A673 (cell line): Measurements from ENCODE around the gene VANGL1. TPM values are rescaled to one million over a fixed set of nuclear protein-coding genes. Genes with fewer than 3 reads are reported as not detected.

Source experiments
- Bru-seq: library from RNA; stranded (reverse); fragments of 400-500 nt; gene quantifications from one replicate; lab custom pipeline; 2021; lab: Mats Ljungman, UMichigan
- BruChase-seq, 2 experiments: library from RNA; stranded (reverse); fragments of 400-500 nt; gene quantifications; one replicate each; lab custom pipeline; 2021; lab: Mats Ljungman, UMichigan
- BruUV-seq: library from RNA; stranded (reverse); fragments of 400-500 nt; replicated peaks from 2 replicates; lab custom pipeline; 2021; lab: Mats Ljungman, UMichigan
- CTCF ChIA-PET: fragments of 300-600 bp; sonication (Branson Sonifier 250); formaldehyde crosslinking; loops from one replicate; lab custom pipeline; 2022; ENCODE audit warnings: antibody characterized with exemption; lab: Charles Lee
- POLR2A ChIA-PET: fragments of 300-600 bp; sonication (Branson Sonifier 250); formaldehyde crosslinking; loops from one replicate; lab custom pipeline; 2022; ENCODE audit warnings: antibody characterized with exemption; ENCODE audit not compliant: low non-redundant PET; lab: Charles Lee
- DNase-seq: peaks from one replicate; pipeline ENCODE4 v3.0.0-alpha.2; 2015; ENCODE audit warnings: low spot score
- H3K27ac ChIP-seq: fragments of 200-600 bp; sonication (generic); 2 replicates; pipeline ENCODE4 v1.5.1; 2016; ENCODE audit warnings: mixed run types, low read depth, mild to moderate bottlenecking, mixed read lengths, antibody characterized with exemption, low read length; ENCODE audit not compliant: poor library complexity, severe bottlenecking
- H3K27me3 ChIP-seq: fragments of 200-600 bp; sonication (generic); replicated peaks from 2 replicates; pipeline ENCODE4 v1.6.1; 2017; ENCODE audit warnings: mixed run types, low read depth, mild to moderate bottlenecking, mixed read lengths, antibody characterized with exemption, low read length; ENCODE audit not compliant: insufficient read depth, poor library complexity
- H3K36me3 ChIP-seq: fragments of 200-600 bp; sonication (generic); 2 replicates; pipeline ENCODE4 v1.6.1; 2016; ENCODE audit warnings: mixed run types, mild to moderate bottlenecking, mixed read lengths, antibody characterized with exemption, low read length; ENCODE audit not compliant: insufficient read depth, poor library complexity, severe bottlenecking
- H3K4me1 ChIP-seq: fragments of 200-600 bp; sonication (generic); 2 replicates; pipeline ENCODE4 v1.6.1; 2017; ENCODE audit warnings: mixed run types, mild to moderate bottlenecking, mixed read lengths, antibody characterized with exemption, low read length; ENCODE audit not compliant: insufficient read depth, poor library complexity, severe bottlenecking
- H3K4me3 ChIP-seq: fragments of 200-600 bp; sonication (generic); 2 replicates; pipeline ENCODE4 v1.5.1; 2016; ENCODE audit warnings: low read depth, mixed run types, mild to moderate bottlenecking, mixed read lengths, low read length; ENCODE audit not compliant: poor library complexity, severe bottlenecking
- H3K9me3 ChIP-seq: fragments of 200-600 bp; sonication (generic); 2 replicates; pipeline ENCODE4 v1.6.1; 2016; ENCODE audit warnings: mixed run types, low read depth, mild to moderate bottlenecking, mixed read lengths, antibody characterized with exemption, low read length; ENCODE audit not compliant: poor library complexity, severe bottlenecking
- EZH2 ChIP-seq: fragments of 200-600 bp; sonication (generic); IDR thresholded peaks from 2 replicates; pipeline ENCODE4 v1.6.1; 2017; ENCODE audit warnings: borderline replicate concordance, low read depth, mild to moderate bottlenecking, mixed read lengths, antibody characterized with exemption, low read length; ENCODE audit not compliant: poor library complexity, severe bottlenecking
- intact Hi-C: fragments of 100-400 bp; cut with micrococcal nuclease; formaldehyde crosslinking; loops from one replicate; pipeline ENCODE4 v1.10.0; 2022; ENCODE audit not compliant: unreplicated experiment
- long read RNA-seq: library from polyadenylated mRNA; stranded (forward); transcript quantifications from one replicate; pipeline ENCODE4 v2.0.0, GENCODE V29; 2022
- total RNA-seq: library from RNA; stranded (reverse); gene quantifications from 2 replicates; pipeline ENCODE4 v1.2.3, GENCODE V29; 2021
- TF ChIP-seq, protein P1 (sequence below): fragments of 300-800, 200-600 bp; sonication (generic); conservative IDR thresholded peaks from 2 replicates; pipeline ENCODE4 v1.5.1; 2017; ENCODE audit warnings: low read depth, mild to moderate bottlenecking, antibody characterized with exemption, low read length, moderate library complexity, mixed read lengths

VANGL1 gene
- total RNA-seq (19.4 and 20.0 TPM in 2 replicates), Bru-seq, nascent RNA (percentile 69 among the genes with signal in this experiment), BruChase-seq, experiment 1, labeled RNA remaining after a 2-hour chase (percentile 73 among the genes with signal in this experiment), BruChase-seq, experiment 2, labeled RNA remaining after a 6-hour chase (percentile 61 among the genes with signal in this experiment)
- long read RNA-seq, full-length matches to known transcripts: 28 of 41 reads
- long read RNA-seq, partial matches to known transcripts: 3 of 41 reads
- long read RNA-seq, other reads (novel, unspliced or antisense): 10 of 41 reads

DNA sequence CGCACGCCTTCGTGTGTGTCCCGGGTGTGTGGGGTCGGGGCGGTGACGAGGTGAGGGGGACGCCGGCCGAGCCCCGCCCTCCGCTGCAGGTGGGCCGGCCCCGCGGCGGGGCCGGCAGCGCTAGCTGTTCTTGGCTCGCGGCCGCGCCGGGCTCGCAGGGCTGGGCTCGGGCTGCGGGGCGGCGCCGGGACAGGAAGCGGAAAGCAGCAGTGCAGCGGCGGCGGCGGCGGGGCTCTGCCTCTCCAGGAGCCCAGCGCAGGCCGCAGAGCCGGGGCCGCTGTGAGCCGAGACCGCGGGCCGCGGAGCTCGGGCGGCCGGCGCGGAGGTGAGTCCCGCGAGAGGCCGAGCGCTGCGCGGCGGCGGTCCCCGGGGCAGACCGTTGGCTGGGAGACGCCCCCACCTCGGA lies at the start of gene VANGL1:
VANGL1 (plus strand) TSS at position 209 of the 406 bp plus-strand sequence. CDS start 9,444 bp downstream, outside the sequence.
- intact Hi-C loops: loop anchor here (2.0 kb wide), 1 partner anchor 63 kb away; no protein-coding TSS in a partner anchor
- Histone ChIP-seq H3K36me3 (no peaks in the 10 kb centered on the region), H3K27me3 (no peaks in the 10 kb centered on the region), H3K4me3 (peak within 1 kb of the TSS; percentile 83), H3K4me1 (peaks cover 11% of the 10 kb centered on the region), H3K27ac (peak within 1 kb of the TSS; percentile 73), H3K9me3 (no peaks in the 10 kb centered on the region)
- no TSS peak for BruUV-seq
- POLR2A ChIA-PET: no interaction called here
- peak; percentile 85 for DNase-seq
- CTCF ChIA-PET: no interaction called here
- TF ChIP-seq EZH2: no peak
- TF ChIP-seq, protein P1, sequence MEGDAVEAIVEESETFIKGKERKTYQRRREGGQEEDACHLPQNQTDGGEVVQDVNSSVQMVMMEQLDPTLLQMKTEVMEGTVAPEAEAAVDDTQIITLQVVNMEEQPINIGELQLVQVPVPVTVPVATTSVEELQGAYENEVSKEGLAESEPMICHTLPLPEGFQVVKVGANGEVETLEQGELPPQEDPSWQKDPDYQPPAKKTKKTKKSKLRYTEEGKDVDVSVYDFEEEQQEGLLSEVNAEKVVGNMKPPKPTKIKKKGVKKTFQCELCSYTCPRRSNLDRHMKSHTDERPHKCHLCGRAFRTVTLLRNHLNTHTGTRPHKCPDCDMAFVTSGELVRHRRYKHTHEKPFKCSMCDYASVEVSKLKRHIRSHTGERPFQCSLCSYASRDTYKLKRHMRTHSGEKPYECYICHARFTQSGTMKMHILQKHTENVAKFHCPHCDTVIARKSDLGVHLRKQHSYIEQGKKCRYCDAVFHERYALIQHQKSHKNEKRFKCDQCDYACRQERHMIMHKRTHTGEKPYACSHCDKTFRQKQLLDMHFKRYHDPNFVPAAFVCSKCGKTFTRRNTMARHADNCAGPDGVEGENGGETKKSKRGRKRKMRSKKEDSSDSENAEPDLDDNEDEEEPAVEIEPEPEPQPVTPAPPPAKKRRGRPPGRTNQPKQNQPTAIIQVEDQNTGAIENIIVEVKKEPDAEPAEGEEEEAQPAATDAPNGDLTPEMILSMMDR: no peak

DNA sequence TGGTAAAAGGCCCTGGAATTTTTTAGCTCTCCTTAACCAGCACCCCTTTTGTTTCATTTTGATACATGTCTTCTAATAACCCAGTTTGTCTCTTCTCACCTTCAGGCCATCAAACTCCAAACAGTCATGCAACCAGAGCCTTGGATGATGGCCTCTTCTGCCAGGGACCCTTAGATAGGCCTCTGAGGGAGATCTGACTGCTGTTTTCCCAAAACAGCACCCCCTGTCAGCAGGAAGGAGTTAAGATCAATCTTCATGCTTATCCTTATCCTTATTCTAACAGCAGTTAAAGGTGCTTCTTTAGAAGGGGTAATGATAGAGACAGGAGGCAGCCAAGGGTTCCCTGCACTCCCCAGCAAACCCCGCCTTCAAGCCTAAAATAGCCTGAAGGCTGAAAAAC lies 49.5 kb upstream of the VANGL1 start:
- BruUV-seq: no TSS peak
- H3K4me3 ChIP-seq: no peak overlapping the region
- ChIA-PET CTCF (no interaction called here), POLR2A (no interaction called here)
- peaks cover 21% of the 10 kb centered on the region for H3K9me3 ChIP-seq
- no peaks in the 10 kb centered on the region for H3K36me3 ChIP-seq
- H3K27ac ChIP-seq: no peak overlapping the region
- TF ChIP-seq, protein P1: no peak
- TF ChIP-seq EZH2: no peak
- peaks cover 6% of the 10 kb centered on the region for H3K4me1 ChIP-seq
- H3K27me3 ChIP-seq: no peaks in the 10 kb centered on the region
- intact Hi-C loops: no loop called here
- no peak for DNase-seq

DNA sequence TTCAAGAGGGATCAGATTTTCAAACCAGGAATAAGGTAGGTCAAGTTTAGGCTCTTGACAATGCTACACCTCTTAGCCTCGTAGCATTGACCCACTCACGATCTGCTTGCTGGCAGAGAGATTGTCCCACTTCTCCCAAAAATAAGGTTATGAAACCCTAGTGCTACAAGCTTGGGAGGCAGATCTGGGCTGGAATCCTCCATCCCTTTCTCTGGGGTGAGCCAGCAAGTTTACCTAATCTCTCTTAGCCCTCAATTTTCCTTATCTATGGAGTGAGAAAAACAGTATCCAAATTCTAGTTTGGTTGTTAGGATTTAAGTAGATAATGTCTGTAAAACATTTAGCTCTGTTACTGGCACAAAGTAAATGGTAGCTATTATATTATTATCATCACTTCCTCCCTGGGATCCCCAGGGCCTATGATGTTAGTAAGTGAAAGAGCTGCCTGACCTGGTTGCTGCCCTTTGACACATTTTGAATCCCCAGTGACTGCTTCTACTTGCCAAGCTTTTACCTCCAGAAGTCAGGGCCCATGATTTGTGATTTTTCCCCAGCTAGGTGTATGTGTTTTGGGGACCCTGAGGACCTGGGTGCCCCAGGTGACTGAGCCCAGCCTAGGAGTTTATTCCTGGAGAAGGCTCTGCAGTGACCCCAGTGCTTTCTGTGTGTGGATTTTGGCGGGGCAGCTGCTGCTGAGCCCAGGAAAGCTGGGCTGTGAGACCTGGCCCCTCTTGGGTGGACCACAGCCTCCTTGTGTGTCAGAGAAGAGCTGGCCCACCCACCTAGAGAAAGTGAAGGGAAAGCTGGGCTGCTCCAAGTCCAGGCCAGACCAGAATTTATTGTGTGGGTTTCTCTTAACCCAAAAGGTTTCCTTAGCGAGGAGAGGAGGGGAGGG lies 48.2 kb upstream of the VANGL1 start:
- Histone ChIP-seq H3K36me3 (no peaks in the 10 kb centered on the region), H3K4me1 (peaks cover 6% of the 10 kb centered on the region), H3K4me3 (no peak overlapping the region), H3K27me3 (no peaks in the 10 kb centered on the region), H3K9me3 (peaks cover 13% of the 10 kb centered on the region), H3K27ac (no peak overlapping the region)
- intact Hi-C loops: no loop called here
- CTCF ChIA-PET: no interaction called here
- POLR2A ChIA-PET: no interaction called here
- BruUV-seq: no TSS peak
- TF ChIP-seq EZH2: no peak
- TF ChIP-seq, protein P1: no peak
- DNase-seq: no peak
